Fibroblast of skin of right biceps (primary cell): Measurements from ENCODE around the gene ADAMTSL3.

Source experiments
- DNase-seq: peaks from one replicate; pipeline ENCODE4 v3.0.0-alpha.2; 2013

Gene ADAMTSL3

DNA sequence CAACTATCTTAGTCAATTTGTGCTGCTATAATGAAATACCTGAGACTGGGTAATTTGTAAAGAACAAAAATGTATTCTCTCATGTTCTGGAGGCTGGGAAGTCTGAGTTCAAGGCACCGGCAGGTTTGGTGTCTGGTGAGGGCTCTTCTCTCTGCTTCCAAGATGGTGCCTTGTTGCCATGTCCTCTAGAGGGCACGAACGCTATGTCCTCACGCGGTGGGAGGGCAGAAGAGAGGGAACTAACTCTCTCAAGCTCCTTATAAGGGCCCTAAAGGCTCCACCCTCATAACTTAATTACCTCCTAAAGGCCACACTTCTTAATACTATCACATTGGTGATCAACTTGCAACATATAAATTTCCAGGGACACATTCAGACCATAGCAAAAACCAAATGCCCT, 108.4 kb downstream of the ADAMTSL3 start:
- DNase-seq, result no peak

DNA sequence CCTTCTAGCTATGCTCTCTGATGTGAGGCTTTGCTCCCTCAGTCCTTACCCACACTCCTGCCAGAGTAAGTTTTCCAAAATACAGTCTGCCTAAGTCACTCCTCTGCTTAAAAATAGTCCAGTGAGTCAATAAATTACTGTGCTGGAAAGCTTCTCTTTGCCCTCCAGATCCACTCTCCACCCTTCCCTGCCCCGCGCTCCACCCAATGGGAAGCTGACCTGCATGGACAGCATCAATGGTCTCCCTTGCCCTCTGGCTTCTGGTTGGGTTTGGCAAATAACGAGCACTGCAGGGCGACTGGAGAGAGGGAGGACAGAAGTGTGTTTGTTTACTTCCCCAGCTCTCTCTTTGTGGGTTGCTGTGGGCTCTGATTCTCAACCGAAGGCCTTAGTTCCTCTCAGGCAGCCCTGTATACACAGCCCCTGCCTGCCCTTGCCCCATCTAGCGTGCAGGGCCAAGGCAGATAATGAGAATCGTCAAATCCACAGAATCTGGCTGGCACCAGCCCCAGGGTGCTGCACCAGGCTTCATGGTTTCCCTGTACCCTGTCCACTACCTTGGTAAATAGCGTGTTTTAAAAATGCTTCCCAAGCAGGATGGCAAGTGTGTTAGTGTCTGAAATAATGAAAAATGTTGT, 110.4 kb downstream of the ADAMTSL3 start:
- DNase-seq, result no peak

DNA sequence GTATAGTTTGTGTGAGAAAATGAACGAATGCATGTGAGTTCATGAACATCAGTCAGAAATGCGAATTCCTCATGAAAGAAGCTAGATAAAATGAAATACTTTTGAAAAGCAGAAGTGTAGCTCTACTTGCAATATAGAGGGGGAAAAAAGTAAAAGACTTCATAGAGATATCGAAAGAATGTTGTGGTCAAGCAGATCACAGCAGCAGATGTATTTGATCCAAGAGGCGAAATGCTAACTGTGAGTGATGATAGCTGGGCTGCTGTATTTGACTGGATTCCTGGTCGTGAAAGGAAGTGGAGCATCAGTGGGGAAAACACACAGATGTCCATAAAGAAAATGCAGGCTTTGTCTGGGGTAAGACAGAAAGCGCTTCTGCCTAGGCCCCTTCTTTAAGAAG, 112.4 kb downstream of the ADAMTSL3 start:
- DNase-seq, result peak; percentile 62

DNA sequence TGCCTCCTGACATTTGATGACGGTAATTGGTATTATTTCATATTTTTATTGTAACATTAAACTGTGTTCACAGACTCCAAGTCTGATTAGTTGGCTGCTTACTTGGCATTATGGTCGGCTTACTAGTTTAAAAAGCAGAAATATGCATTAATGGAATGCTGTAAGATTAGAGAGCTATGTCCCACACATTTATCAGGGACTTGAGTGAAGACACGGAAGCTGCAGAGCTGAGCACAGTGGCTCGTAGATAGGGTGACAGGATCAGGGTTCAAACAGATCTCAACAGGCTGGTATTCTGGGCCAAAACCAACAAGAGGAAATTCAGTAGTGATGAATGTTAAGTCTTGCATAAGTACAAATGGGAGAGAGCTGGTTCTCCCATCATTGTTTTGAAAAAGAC, 113.8 kb downstream of the ADAMTSL3 start:
- DNase-seq, result peak; percentile 49

DNA sequence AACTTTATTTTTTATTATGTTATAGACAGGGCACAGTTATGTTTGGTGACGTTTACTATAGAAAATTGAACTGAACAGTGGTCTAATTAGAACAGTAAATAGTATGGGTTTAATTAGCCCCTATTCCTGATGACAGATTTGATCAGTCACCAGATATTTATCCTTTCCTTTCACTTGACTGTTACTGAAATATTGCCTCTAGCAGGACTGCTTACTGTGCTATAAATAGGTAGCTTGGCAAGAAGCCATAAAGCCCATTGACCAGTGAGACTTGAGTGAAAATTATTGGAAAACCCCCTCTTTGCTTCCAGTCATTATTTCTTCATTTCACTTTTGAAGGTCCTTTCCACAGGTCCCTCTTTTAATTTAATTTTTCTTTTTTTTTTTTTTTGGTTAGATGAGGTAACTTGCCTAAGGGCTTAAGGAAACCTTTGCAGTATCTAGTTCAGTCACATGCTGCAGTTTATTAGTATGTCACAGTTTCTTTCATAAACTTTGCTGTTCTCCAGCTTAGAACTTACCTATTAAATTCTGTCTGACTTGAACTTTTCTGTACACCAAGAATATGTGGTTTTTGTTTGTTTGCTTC, 115.6 kb downstream of the ADAMTSL3 start:
- DNase-seq, result peak; percentile 7

DNA sequence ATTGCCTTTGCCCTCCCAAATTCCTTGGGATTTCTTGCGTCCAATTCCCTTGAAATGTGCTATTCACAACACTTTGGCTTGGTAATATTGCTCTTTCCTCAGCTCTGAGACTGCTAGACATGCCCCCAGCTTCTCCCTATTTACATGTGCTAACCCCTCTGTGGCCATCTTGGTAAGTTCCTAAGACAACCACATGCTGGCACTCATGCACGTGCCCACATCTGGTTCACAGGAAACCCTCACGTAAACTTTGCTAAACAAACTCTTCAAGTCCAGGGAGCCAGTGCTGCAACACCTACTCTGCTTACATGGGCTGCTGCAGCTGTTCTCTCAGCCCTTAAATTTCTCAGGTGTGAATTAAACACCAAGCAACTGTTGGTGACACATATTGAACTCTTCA, 121.8 kb downstream of the ADAMTSL3 start:
- no peak for DNase-seq

DNA sequence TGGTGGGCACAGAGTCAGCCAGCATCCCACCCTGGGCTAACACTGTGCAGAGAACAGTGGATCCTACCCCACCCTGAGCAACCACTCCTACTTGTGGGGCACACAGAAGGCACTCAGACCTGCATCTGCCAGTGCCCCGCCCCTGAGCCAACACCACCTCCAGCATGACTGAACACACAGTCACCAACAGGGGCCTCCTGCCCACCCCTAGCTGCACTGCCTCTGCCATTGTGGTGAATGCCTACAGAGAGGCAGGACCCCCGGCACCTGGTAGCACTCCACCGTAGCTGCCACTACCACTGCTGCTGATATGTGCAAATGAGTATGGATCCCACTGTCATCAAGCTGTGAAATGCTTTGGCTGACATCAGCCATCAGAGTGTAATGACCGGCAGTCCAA, 123.1 kb downstream of the ADAMTSL3 start:
- DNase-seq, result no peak

DNA sequence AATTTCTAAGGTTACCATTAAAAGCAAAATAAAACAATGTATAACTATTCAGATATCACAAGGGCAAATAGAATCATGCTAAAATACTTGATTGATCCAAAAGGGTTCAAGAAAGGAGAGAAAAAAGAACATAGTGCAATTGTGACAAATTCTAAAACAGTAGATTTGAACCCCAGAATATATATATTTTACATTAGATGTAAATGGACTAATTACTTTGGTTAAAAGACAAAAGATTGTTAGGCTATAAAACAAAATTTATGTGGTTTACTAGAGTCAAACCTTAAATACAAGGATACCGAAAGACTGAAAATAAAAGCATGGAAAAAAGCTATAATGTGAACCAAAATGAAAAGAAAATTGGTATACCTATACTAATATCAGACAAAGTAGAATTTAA, 129.3 kb downstream of the ADAMTSL3 start:
- no peak for DNase-seq

DNA sequence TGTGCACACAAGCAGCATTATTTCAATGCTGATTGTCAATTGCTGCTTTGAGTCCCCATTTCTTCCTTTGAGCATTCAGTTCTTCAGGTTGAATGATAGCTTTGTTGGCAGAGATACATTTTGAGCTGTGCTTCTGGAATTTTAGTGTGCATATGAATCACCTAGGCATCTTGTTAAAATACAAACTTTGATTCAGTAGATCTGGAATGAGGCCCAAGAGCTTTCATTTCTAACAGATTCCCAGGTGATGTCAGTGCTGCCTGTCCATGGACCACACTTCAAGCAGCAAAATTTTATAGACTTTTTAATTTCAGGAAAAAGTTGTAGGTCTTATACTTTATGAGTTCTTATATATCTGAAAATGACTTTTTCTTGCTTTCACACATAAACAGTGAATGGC, 131.1 kb downstream of the ADAMTSL3 start:
- peak; percentile 70 for DNase-seq

DNA sequence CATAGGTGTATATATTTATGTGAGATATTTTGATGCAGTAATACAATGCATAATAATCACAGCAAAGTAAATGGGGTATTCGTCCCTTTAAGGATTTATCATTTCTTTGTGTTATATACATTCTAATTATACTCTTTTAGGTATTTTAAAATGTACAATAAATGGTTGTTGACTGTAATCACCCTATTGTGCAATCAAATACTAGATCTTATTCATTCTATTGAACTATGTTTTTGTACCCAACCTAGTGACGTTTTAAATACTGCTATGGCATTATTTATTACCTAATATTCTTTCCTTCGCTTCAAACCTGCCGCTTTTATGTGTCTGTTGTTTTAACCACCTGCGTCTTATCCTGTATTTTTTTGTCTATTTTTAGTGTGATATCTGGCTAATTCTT, 132.4 kb downstream of the ADAMTSL3 start:
- no peak for DNase-seq

DNA sequence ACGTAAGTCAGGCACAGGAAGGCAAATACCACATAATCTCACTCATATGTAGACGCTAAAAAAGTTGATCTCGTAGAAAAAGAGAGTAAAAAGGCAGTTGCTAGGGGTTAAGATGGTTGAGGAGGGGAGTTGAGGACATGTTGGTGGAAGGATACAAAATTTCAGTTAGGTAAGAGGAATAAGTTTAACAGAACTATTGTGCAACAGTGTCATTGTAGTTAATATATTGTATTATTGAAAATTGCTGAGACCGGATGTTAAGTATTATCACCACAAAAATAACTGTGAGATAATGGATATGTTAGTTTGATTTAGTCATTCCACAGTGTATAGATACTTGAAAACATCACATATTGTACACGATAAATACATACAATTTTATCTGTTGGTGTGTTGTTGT, 139.1 kb downstream of the ADAMTSL3 start:
- DNase-seq, result no peak

DNA sequence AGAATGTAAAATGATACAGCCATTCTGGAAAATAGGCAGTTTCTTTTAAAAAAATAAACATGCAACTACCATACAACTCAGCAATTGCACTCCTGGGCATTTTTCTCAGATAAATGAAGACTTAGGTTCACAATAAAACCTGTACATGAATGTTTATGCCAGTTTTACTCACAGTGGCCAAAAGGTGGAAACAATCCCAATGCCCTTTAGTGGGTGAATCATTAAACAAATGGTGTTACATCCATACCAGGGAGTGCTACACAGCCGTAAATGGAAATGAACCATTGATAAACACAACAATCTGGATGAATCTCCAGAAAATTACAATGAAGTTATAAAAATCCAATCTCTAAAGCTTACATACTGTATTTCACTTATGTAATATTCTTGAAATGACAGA, 140.3 kb downstream of the ADAMTSL3 start:
- no peak for DNase-seq

DNA sequence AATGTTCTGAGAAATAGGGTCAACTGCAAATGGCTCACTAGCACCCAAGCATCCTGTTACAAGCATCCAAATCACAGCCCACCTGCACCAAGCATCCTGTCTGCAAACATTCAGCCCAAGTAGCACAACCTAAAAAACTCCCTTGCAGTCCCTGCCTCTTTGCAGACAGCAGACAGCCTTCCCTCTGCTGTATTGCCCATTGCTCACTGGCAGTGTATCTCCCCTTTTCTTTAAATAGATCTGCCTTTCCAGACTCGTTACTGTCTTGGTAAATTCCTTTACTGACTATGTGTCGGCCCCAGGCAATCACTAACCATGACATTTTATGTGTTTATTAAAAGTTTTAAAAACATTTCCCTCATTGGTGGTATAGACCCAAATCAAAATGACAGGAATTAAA, 155.4 kb downstream of the ADAMTSL3 start:
- DNase-seq, result no peak

DNA sequence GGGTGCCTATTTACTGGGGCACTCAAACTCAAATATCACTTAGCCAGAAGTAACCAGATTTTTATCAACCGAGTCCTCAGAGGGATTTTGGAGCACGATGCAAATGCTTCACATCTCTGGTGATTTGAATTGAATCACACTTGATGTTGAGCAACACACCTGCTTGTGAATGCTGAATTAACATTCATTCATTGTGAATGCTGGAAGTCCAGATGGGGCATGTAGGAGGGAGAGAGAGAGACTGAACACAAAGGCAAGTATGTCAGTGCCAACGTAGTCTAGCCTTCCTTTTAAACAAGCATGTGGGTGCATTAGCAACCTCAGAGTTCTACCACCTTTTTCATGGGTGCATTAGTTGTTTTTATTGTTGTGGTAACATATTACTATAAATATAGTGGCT, 156.2 kb downstream of the ADAMTSL3 start:
- DNase-seq, result no peak

DNA sequence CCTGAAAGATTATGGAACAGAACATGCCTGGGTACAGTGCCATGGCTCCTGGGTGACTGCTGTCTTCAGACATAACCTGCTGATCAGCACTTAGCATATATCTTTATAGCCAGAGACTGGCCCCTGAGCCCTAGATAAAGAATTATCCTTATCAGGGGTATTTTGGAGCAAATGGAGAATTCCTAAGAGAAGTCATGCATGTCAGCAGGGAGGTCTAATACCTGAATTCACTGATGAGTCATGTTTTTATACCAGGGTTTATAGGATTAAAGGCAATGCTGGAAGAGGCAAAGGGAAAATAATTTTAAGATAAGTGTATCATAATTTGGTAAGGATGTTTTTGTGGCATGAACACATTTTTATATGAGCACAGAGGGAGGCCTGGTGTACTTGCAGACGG, 159.8 kb downstream of the ADAMTSL3 start:
- DNase-seq, result no peak

DNA sequence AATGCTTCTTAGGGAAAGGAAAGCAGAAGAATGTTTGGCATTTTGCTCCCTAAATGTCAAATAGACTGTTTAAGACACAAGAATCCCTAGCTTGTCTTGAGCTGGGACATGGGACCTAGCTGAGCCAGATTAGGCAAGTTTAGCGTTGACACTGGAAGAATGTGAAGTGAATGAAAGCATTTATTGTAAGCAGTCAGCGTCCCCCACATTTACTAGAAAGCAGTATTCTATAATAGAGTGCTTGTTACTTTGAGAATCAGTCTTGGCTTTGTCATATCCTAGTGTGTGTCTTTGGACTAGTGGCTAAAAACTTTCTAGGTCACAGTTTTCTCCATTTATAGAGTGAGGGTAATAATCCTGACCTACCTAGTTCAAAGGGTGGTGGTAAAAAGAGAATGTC, 161.6 kb downstream of the ADAMTSL3 start:
- no peak for DNase-seq

DNA sequence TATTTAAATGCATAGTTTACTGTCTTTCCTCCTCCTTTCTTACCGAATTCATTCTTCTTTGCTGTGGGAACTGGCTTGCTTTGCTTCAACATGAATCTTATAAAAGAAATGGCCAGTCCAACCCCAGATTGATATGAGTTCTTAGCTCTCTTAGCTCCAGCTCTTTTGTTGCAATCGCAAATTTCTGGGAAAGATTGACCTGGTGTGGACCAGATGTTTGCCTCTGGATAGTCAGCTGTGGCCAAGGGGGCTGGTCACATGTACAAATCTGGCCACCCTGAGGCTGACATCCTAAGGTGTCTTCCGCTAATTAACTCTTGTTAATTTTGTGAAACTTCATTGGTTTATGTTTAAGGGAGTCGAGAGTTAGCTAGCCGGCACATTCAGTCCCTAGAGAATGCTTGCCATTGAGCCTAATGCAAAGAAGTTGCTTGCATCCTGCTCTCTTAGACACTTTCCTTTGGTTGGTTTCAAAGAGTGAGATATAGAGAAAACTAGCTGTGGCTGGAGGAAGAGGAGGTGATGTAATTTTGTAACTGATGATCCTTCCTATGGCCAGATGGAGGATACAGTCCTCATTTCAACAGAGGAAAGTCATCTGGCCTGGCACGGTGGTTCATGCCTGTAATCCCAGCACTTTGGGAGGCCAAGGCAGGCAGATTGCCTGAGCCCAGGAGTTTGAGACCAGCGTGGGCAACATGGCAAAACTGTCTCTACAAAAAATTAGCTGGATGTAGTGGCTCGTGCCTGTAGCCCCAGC, 162.4 kb downstream of the ADAMTSL3 start:
- DNase-seq, result no peak

DNA sequence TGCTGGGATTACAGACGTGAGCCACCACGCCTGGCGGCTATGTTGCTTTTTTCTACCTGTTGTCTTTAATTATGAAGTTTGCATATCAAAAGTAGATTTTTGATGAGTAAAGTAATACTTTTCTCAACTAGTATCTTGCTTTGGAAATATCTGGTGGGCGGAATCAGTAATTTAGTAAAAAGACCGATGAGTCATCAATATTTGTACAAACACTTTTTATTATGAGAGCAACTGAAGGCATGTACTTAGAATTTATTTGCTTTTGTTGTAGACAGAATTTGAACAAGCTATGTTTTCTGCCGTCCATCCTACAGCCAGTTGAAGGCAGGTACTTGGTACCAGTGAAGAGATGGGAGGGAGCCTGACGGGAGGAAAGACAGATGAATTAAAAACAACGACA, 164.7 kb downstream of the ADAMTSL3 start:
- DNase-seq, result no peak

DNA sequence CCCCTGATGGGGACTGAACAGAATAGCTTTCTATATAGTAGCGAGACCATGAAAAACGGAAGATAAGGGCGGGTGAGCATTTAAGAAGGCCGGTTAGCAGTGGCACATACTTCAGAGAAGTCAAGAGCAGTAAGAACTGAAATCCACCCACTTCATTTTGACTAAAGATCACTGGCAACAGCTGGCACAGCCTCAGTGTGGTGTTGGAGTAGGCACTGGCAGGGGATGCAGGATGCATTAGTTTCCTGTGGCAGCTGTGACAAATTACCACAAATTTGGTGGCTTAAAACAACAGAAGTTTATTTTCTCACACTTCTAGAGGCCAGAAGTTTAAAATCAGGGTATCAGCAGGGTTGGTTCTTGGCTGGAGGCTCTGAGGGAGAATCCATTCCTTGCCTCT, 176.5 kb downstream of the ADAMTSL3 start:
- no peak for DNase-seq

DNA sequence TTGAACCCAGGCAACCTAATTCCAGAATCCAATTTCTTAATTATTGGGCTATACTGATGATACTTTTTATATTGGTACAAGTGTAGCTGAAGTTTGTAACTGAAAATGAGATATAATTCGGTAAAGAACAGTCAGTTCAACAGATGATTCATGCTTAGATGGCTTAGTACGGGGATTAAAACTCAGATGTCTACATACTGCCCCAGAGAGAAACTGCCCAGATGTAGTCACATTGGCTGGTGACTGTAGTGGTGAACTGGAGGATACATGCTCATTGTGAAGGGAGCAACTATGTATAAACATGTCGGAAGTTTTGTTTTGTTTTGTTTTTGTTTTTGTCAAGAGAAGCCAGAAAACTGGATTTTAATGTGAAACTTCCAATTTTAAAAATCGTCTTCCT, 179.6 kb downstream of the ADAMTSL3 start:
- no peak for DNase-seq

DNA sequence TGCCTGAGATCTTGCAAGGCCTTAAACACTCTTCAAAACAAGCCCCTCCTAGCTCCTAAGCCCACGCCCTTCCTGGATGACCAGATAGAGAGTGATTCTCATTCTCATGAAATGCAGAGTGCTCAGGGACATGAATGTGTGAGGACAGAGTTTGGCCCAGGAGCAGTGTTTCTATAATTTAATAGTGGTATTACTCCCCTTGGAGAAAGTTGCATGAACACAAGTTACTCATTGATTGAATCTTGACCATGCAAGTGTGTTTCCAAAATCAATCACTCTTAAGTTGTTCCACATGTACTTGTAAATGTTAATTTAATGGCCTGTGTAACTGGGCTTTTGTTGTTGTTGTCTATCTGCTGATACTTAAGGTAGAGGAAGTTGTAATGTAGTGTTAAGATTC, 181.6 kb downstream of the ADAMTSL3 start:
- DNase-seq, result no peak

DNA sequence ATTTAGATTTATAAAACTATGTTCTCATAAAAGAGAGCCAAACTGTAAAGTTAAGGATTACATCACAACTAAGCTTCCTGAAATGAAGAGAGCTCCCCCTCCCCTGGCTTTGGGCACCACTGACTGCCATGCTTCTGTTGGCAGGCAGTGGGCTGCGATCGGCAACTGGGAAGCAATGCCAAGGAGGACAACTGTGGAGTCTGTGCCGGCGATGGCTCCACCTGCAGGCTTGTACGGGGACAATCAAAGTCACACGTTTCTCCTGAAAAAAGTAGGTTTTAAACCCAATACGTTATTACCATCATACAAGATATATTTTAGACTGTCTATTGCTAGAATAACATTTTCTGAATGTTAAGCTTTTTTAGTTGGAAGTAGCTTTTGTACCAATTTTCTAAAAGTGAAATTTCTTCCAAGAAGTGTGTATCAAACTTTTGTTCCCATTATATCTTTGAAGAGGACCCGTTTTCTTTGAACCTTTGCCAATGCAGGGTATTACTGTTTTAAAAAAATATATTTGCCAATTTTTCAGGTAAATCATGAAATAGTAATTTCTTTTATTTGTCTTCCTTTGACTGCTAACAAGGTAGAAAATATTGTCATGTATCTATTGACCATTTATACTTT, 184.1 kb downstream of the ADAMTSL3 start:
- peak; percentile 23 for DNase-seq

DNA sequence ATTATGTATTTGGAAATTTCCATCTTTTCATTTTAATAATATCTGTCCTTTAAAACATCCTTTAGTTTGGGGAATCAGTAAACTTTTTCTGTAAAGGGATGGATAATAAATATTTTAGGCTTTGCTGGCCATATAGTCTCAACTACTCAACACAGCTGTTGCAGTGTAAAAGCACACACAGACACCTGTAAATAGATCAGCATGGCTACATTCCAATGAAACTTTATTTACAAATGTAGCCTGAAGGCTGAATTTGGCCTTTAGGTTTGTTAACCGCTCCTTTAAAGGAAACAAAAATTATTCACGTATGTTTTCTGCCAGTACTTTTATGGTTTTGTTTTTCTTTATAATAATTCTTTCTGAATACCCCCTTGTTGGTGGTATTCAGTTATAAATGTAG, 184.8 kb downstream of the ADAMTSL3 start:
- no peak for DNase-seq

DNA sequence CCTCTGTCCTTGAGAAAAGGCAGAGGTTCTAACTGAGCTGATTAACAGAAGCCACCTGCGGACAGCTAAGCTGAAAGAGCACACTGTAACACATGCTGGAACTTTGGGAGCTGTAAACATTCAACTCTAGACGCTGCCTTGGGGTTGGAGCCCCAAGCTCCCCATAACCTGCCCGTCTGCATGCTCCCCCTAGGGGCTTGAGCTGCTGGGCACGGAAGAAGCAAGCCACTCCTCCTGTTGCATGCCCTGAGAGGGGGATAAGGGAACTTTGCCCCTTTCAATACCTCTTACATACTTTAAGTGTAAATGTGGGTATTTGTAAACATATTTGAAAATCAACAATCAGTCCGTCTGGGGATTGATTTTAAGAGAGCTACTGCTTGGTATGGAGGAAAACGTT, 188.4 kb downstream of the ADAMTSL3 start:
- no peak for DNase-seq
